ENCODE measurements around the gene WDR1.

The WDR1 gene

DNA sequence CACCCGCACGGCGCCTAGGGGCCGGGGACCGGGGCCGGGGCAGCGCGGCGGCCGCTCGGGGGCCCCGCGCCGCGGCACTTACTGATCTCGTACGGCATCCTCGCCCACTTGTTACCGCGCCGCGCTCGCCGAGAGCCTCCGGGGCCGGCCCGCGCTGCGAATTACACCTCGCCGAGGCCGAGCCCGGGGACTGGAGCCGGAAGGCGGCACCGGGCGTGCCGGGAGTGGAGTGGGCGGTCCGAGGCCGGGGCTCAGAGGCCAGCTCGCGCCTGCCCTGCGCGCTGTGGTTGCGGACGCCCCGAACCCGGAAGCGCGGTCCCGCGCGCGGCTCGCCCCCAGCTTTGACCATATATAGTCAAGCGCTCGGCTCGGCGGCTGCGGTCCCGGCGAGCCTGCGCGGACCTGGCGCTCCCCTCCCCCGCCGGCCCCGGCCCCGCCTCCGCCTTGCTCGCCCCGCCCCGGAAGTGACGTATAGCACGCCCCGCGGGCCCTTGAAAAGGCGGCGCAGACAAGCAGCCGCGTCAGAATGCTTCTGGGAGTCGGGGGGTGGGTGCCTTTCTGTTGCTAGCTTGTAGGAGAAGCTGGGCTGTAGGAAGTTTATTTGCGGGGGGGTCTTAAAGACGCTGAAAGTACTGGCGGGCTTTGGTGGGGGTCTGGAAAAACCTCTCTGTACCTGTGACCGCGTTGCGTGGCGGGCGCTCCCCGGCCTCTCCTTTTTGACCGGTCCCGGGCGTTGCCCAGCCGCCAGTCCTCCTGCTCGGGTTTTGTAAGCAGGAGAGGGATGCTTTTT lies at the start of gene WDR1:
Gene WDR1, minus strand, starts transcription at position 231 of the 790 bp plus-strand sequence. Its CDS starts 133 bp downstream, at position 98.
- DNase-seq = peak; percentile 99

DNA sequence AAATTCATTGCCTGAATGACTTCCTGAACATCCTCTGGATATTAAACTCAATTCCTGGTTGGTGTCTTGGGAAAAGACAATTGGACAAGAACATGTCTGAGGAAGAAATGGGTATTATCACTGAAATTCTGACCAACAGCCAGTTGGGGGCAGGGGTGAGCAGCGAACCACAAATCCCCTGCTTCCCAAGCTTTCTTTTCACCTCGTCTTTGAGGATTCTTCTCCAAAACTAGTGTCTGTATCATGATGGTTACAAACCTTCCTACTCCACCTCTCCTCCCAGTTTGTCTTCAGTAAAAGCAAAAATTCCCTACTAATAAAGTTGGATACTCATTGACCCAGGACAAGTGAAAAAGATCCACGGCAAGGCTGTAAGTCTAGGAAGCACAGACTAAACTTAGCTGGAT lies 48.3 kb upstream of the WDR1 start:
- no peak for DNase-seq

DNA sequence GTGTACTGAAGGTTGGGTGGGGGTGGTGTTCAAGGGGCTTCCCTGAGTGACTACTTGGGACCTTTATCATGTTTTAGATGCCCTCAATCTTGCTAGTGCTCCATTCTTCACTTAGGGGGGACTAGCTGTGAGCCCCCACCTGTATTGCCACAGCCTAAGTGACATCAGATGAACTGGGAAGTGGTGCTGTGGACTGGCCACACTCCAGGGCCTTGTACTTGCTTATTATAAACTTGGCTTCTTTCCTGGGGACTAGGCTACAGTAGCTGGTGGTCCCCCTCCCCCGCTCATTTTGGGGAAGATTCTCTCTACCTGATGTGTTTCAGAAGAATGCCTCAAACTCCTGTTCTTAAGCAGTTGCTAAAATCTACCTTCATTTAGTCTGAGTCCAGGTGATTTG lies 46.7 kb upstream of the WDR1 start:
- no peak for DNase-seq

GRCh38 chr4:10162341-10163000 lies 45.9 kb upstream of the WDR1 start:
- DNase-seq = no peak

DNA sequence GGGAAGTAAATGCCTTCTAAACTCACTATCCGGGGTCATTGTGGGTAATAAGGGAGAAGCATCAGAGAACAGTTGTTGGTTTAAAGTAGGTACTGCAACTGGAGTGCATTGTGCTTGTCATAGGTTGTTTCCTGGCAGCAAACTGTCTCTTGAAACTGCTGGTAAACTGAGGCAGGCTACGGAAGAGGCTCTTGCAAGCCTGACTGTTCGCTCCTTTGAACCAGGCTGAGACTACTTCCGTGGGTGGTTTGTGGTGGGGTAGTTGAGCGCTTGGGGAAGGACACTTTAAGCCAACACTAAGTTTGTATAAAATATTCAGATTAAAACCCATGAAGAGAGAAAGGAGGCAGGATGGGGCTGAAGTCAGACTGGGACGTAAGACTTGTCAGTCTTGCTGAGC lies 45.2 kb upstream of the WDR1 start:
- DNase-seq = no peak

- no peak for DNase-seq
These were observed 44.5 kb upstream of the WDR1 start for GRCh38 chr4:10161146-10161545.

GRCh38 chr4:10160281-10160856 lies 43.8 kb upstream of the WDR1 start:
- no peak for DNase-seq

GRCh38 chr4:10159671-10160070 lies 43.1 kb upstream of the WDR1 start:
- no peak for DNase-seq

DNA sequence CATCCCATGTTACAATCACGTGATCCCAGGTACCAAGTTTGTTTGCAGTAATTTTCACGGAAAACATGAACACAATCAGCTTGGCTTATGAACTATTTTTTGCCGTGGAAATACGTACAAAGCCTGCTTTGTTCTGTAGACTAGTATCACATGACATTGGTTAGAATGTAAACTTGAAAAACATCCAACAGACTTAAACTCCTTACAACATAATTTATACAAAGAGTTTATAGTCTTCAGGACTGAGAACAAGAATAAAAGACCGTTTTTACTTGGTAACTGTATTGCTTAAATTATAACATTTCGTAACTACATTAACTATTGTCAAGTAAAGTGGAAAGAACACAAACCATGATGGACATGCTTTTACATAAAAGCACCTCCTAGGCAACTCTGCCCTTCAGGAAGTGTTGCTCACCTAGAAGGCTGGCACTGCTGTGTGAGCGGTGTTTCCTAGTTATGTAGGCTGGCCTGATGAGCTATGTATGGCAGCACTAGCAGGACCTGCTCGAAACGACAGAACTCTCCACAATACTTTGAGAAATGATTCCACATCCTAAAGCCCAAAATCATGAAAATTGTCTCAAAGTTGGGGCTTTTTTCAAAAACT lies 41.8 kb upstream of the WDR1 start:
- DNase-seq = no peak

- no peak for DNase-seq
These were observed 41.1 kb upstream of the WDR1 start for GRCh38 chr4:10157478-10158332.

DNA sequence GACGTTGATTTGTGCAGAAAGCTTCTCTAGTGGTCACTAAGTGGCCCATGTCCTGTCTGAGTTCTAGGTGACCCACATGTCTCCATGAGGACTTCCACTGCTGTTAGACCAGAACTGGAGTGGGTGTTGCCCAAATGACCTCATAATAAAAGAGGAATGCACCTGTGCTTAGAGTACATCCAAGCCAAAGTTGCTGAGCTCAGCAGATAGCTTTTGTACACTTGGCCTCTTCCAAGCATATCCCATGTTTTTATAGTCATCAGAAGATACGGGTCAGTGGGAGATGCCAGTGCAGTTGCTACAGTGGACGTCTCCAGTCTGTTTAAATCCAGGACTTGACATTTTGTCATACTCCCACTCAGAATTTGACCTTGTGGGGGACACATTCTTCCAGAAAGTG lies 37.6 kb upstream of the WDR1 start:
- DNase-seq = no peak

- DNase-seq = no peak
These were observed 36.6 kb upstream of the WDR1 start for GRCh38 chr4:10153161-10153560.

- no peak for DNase-seq
These were observed 34.6 kb upstream of the WDR1 start for GRCh38 chr4:10151182-10151581.

DNA sequence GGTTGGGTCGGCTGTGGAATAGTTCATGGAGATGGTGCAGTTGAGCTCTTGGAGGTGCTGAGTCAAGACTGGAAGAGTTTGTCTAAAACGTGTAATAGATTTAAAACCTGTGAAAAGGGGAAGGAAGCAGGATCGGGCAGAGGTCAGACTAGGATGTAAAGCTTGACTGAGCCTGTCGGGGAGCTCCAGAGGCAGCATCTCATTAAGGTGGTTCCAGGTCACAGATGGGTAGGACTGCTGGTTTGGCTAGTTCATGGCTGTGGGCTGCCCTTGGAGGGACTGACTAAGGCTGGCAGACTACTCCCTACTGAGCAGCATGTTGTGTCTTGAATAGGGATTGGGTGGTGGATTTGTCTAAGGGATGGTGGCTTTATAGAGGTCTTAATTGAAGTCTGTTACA lies 28.4 kb upstream of the WDR1 start:
- no peak for DNase-seq

GRCh38 chr4:10144479-10144878 lies 27.9 kb upstream of the WDR1 start:
- DNase-seq = no peak

- no peak for DNase-seq
These were observed 26.6 kb upstream of the WDR1 start for GRCh38 chr4:10143171-10143570.

DNA sequence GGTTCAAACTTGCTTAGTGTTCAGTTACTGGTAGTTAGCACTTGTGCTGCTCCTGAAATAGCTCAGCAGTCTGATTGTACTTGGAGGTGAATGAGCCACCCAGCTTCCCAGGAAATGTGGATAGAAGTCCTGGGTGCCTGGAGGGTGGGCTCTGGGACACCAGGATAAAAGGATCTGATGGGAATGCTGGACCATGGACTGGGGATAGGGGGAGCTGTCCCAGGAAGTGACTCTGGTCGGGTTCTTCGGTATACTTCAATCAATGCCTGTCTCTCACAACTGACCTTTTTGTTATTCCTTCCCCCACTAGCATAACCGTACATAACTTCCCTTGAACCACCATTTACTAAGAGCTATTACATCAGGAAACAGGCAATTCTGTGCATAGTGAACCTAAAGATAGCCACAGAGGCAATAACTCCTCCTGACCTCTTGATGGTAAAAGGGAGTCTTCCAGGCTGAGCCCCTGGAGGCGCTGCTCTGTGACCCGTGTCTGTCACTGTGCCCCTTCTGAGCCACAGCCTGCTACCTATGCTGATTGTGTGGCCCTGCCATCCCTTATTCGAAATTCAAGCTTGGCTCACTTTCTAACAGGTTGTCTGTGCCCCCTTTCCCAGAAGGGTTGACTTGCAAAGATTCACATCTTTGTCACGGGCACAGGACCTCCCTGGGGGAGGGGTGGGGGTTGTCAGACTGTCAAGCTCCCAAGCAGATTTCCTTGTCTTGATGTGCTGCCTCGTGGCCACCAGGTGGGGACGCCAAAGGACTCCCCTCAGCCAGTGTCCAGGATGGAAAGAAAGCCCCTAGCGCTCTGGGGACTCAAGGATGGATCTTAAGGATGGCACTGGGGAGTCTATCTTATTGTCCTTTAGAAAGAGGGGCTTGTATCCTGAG lies 24.5 kb upstream of the WDR1 start:
- DNase-seq = no peak

DNA sequence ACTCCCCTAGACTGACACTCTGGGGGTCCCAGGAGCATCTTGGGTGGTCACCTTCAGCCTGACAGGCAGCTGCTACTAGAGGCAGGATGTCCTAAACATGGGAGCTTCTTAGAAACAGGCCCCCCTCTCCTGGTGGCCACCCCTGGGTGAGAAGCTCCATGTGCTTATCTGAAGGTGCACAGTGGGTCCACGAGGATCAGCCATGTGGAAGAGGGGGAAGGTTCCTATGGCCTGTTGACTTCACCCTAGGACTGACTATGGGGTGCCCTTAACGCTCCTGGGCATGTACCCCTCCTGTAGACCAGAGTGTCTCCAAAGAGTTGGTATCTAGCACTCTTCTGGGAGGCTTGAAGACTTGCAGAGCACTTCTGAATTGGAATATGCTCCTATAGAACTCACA lies 22.9 kb upstream of the WDR1 start:
- DNase-seq = no peak

DNA sequence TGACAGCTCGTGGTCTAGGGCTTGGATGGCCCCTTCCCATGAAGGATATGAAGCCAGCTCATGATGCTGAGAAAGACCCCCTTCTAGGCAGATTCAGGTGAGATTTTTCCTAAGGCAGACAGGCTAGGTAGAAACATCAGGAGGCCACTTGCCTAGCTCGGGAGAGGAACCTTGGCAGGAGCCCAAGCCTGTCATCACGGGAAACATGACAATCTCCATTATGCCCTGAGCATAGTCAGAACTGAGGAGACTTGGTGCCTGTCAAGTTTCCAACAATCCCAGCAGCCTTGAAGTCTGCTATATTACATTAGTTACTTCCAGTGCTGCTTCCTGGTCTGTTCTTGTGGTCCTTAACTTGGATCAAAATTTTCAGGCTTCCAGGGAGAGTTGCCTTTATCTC lies 18.7 kb upstream of the WDR1 start:
- DNase-seq = no peak

- no peak for DNase-seq
These were observed 17.5 kb upstream of the WDR1 start for GRCh38 chr4:10134141-10134540.

GRCh38 chr4:10131202-10131601 lies 14.6 kb upstream of the WDR1 start:
- DNase-seq = no peak

All from activated CD8-positive, alpha-beta memory T cell treated with anti-CD3 and anti-CD28 coated beads for 24 hours (primary cell).